WTC11 (cell line): Measurements from ENCODE around the gene TMF1. TPM values are rescaled to one million over a fixed set of nuclear protein-coding genes. Genes with fewer than 3 reads are reported as not detected.

Source experiments
- ATAC-seq: fragments of 200-7000 bp; cut with Tn5 transposase; 2 replicates; pipeline ENCODE4 v1.10.0; 2021; ENCODE audit warnings: mild to moderate bottlenecking, moderate library complexity
- Bru-seq: library from RNA; stranded (reverse); fragments of 400-500 nt; gene quantifications from one replicate; lab custom pipeline; 2021; lab: Mats Ljungman, UMichigan
- CTCF ChIA-PET: fragments of 300-600 bp; sonication (Branson Sonifier 250); formaldehyde crosslinking; loops from one replicate; lab custom pipeline; 2021; ENCODE audit warnings: antibody characterized with exemption; lab: Charles Lee
- POLR2A ChIA-PET: fragments of 350-600 bp; sonication (Branson Sonifier 250); formaldehyde crosslinking; loops from one replicate; lab custom pipeline; 2021; ENCODE audit warnings: antibody characterized with exemption; lab: Charles Lee
- DNase-seq: peaks from one replicate; pipeline ENCODE4 v3.0.0; 2021; ENCODE audit warnings: low spot score
- H3K27ac Mint-ChIP-seq: 2 replicates; pipeline ENCODE4 v1.8.0; 2021; ENCODE audit warnings: mixed read lengths
- H3K27me3 Mint-ChIP-seq: 2 replicates; pipeline ENCODE4 v1.8.0; 2021; ENCODE audit warnings: low read depth, mild to moderate bottlenecking, moderate library complexity, mixed read lengths
- H3K36me3 Mint-ChIP-seq: 2 replicates; pipeline ENCODE4 v1.8.0; 2021; ENCODE audit warnings: mixed read lengths
- H3K4me1 Mint-ChIP-seq: 2 replicates; pipeline ENCODE4 v1.8.0; 2022; ENCODE audit warnings: mixed read lengths
- H3K4me3 Mint-ChIP-seq: 2 replicates; pipeline ENCODE4 v1.8.0; 2021; ENCODE audit warnings: mild to moderate bottlenecking, moderate library complexity, mixed read lengths
- H3K9me3 Mint-ChIP-seq: 2 replicates; pipeline ENCODE4 v1.8.0; 2021; ENCODE audit warnings: mixed read lengths
- CREB1 ChIP-seq: sonication (generic); formaldehyde crosslinking; IDR thresholded peaks from 2 replicates; pipeline ENCODE4 v1.8.0; 2023; ENCODE audit warnings: mild to moderate bottlenecking, missing genetic modification reagents
- CREM ChIP-seq: sonication (generic); formaldehyde crosslinking; IDR thresholded peaks from 2 replicates; pipeline ENCODE4 v1.8.1; 2022; ENCODE audit warnings: mild to moderate bottlenecking, missing genetic modification reagents, moderate library complexity
- ELF4 ChIP-seq: sonication (generic); formaldehyde crosslinking; IDR thresholded peaks from 2 replicates; pipeline ENCODE4 v1.8.1; 2022; ENCODE audit warnings: low read depth, mild to moderate bottlenecking, moderate library complexity, missing genetic modification reagents
- ETV6 ChIP-seq: sonication (generic); formaldehyde crosslinking; IDR thresholded peaks from 2 replicates; pipeline ENCODE4 v1.8.1; 2022; ENCODE audit warnings: mild to moderate bottlenecking, missing genetic modification reagents
- FOXK1 ChIP-seq: sonication (generic); formaldehyde crosslinking; IDR thresholded peaks from 2 replicates; pipeline ENCODE4 v1.8.0; 2022; ENCODE audit warnings: mild to moderate bottlenecking, moderate library complexity, missing genetic modification reagents
- NR1H2 ChIP-seq: sonication (generic); formaldehyde crosslinking; IDR thresholded peaks from 2 replicates; pipeline ENCODE4 v1.9.0; 2021; ENCODE audit warnings: mild to moderate bottlenecking, moderate library complexity, missing genetic modification reagents
- RELA ChIP-seq: sonication (generic); formaldehyde crosslinking; IDR thresholded peaks from 2 replicates; pipeline ENCODE4 v1.8.1; 2022; ENCODE audit warnings: missing genetic modification reagents, mild to moderate bottlenecking, borderline replicate concordance
- SMAD3 ChIP-seq: sonication (generic); formaldehyde crosslinking; IDR thresholded peaks from 2 replicates; pipeline ENCODE4 v1.8.0; 2022; ENCODE audit warnings: missing genetic modification reagents, mild to moderate bottlenecking, borderline replicate concordance
- ZNF138 ChIP-seq: sonication (generic); formaldehyde crosslinking; conservative IDR thresholded peaks from 2 replicates; pipeline ENCODE4 v1.8.1; 2022; ENCODE audit warnings: mild to moderate bottlenecking, moderate library complexity, missing genetic modification reagents
- ZNF263 ChIP-seq: sonication (generic); formaldehyde crosslinking; IDR thresholded peaks from 2 replicates; pipeline ENCODE4 v1.8.1; 2022; ENCODE audit warnings: low read depth, mild to moderate bottlenecking, moderate library complexity, missing genetic modification reagents
- long read RNA-seq, 3 experiments: library from RNA in 1 of 3; library from capped mRNA in 1 of 3; library from polyadenylated mRNA in 1 of 3; unstranded in 2 of 3; stranded (forward) in 1 of 3; transcript quantifications; one replicate each; pipeline ENCODE4 v2.0.0, GENCODE V29; 2021
- total RNA-seq: library from RNA; stranded (reverse); gene quantifications from 3 replicates; pipeline ENCODE4 v1.2.3, GENCODE V29; 2021
- TF ChIP-seq, protein P1 (sequence below): fragments of 250-450 bp; sonication (Bioruptor Pico); IDR thresholded peaks from 2 replicates; pipeline ENCODE4 v1.9.0; 2021; ENCODE audit warnings: mild to moderate bottlenecking
- TF ChIP-seq, protein P2 (sequence below): fragments of 250-450 bp; sonication (Bioruptor Pico); IDR thresholded peaks from 2 replicates; pipeline ENCODE4 v1.8.0; 2021; ENCODE audit warnings: mild to moderate bottlenecking
- TF ChIP-seq, protein P3 (sequence below): sonication (generic); formaldehyde crosslinking; IDR thresholded peaks from 2 replicates; pipeline ENCODE4 v1.8.0; 2022; ENCODE audit warnings: mild to moderate bottlenecking, missing genetic modification reagents
- TF ChIP-seq, protein P4 (sequence below): sonication (generic); formaldehyde crosslinking; IDR thresholded peaks from 2 replicates; pipeline ENCODE4 v1.8.0; 2022; ENCODE audit warnings: mild to moderate bottlenecking, missing genetic modification reagents
- TF ChIP-seq, protein P5 (sequence below): sonication (generic); formaldehyde crosslinking; IDR thresholded peaks from 2 replicates; pipeline ENCODE4 v1.8.1; 2023; ENCODE audit warnings: mild to moderate bottlenecking, moderate library complexity, missing genetic modification reagents
- TF ChIP-seq, protein P6 (sequence below): sonication (generic); formaldehyde crosslinking; conservative IDR thresholded peaks from 2 replicates; pipeline ENCODE4 v1.8.1; 2022; ENCODE audit warnings: mild to moderate bottlenecking, missing genetic modification reagents
- TF ChIP-seq, protein P7 (sequence below): sonication (generic); formaldehyde crosslinking; IDR thresholded peaks from 2 replicates; pipeline ENCODE4 v1.8.0; 2022; ENCODE audit warnings: mild to moderate bottlenecking, missing genetic modification reagents
- TF ChIP-seq, protein P8 (sequence below): sonication (generic); formaldehyde crosslinking; IDR thresholded peaks from 2 replicates; pipeline ENCODE4 v1.8.1; 2022; ENCODE audit warnings: low read depth, mild to moderate bottlenecking, moderate library complexity, missing genetic modification reagents, borderline replicate concordance
- TF ChIP-seq, protein P9 (sequence below): sonication (generic); formaldehyde crosslinking; IDR thresholded peaks from 2 replicates; pipeline ENCODE4 v1.8.1; 2023; ENCODE audit warnings: mild to moderate bottlenecking, missing genetic modification reagents, moderate library complexity
- TF ChIP-seq, protein P10 (sequence below): sonication (generic); formaldehyde crosslinking; IDR thresholded peaks from 2 replicates; pipeline ENCODE4 v1.8.0; 2023; ENCODE audit warnings: missing genetic modification reagents

TMF1 gene, protein sequence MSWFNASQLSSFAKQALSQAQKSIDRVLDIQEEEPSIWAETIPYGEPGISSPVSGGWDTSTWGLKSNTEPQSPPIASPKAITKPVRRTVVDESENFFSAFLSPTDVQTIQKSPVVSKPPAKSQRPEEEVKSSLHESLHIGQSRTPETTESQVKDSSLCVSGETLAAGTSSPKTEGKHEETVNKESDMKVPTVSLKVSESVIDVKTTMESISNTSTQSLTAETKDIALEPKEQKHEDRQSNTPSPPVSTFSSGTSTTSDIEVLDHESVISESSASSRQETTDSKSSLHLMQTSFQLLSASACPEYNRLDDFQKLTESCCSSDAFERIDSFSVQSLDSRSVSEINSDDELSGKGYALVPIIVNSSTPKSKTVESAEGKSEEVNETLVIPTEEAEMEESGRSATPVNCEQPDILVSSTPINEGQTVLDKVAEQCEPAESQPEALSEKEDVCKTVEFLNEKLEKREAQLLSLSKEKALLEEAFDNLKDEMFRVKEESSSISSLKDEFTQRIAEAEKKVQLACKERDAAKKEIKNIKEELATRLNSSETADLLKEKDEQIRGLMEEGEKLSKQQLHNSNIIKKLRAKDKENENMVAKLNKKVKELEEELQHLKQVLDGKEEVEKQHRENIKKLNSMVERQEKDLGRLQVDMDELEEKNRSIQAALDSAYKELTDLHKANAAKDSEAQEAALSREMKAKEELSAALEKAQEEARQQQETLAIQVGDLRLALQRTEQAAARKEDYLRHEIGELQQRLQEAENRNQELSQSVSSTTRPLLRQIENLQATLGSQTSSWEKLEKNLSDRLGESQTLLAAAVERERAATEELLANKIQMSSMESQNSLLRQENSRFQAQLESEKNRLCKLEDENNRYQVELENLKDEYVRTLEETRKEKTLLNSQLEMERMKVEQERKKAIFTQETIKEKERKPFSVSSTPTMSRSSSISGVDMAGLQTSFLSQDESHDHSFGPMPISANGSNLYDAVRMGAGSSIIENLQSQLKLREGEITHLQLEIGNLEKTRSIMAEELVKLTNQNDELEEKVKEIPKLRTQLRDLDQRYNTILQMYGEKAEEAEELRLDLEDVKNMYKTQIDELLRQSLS
- total RNA-seq (18.8 to 23.9 TPM (median 20.6 TPM) in 3 replicates), Bru-seq, nascent RNA (percentile 84 among the genes with signal in this experiment)
- long read RNA-seq, experiment 1, full-length matches to known transcripts = 63 of 84 reads
- long read RNA-seq, experiment 1, partial matches to known transcripts = 11 of 84 reads
- long read RNA-seq, experiment 1, other reads (novel, unspliced or antisense) = 10 of 84 reads
- long read RNA-seq, experiment 2, full-length matches to known transcripts = 8 of 29 reads
- long read RNA-seq, experiment 2, partial matches to known transcripts = 7 of 29 reads
- long read RNA-seq, experiment 2, other reads (novel, unspliced or antisense) = 14 of 29 reads
- long read RNA-seq, experiment 3, partial matches to known transcripts = 4 of 4 reads
- long read RNA-seq, experiment 3, other reads (novel, unspliced or antisense) = 0 of 4 reads

DNA sequence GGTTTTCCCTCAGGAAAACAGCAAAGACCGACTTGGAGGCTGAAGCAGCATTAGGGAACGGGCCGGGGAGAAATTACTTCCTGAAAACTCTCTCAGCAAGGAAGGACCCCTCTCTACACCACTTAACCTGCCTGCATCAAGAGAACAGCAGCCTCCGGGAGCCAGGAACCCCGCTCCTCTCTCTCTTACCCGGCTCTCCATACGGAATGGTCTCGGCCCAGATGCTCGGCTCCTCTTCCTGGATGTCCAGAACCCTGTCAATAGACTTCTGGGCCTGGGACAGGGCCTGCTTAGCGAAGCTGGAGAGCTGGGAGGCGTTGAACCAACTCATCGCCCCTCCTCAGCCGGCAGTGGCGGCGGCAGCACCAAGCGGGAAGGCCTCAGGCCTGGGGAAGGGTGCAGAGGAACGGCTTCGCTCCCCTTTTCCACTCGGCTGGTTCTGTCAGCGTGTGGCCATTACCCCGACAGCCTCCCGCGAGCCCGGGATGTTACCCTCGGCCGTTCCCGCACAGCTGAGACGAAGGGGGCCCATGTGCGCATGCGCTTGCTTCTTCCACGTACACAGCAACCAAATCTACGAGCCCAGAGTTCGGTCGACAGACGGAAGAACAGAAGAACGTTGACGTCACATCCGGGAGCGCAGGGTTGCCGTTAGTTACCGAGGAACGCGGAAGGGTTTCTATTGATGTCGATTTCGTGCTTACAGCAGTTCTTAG lies at the start of gene TMF1:
TMF1 (minus strand) TSS at position 578 of the 716 bp plus-strand sequence; CDS start at position 331, 247 bp downstream.
- no peaks in the 10 kb centered on the region for H3K9me3 Mint-ChIP-seq
- ATAC-seq (peak; percentile 90), DNase-seq (peak; percentile 95)
- H3K4me1 Mint-ChIP-seq = peaks cover 15% of the 10 kb centered on the region
- no peaks in the 10 kb centered on the region for H3K27me3 Mint-ChIP-seq
- H3K4me3 Mint-ChIP-seq = peak within 1 kb of the TSS; percentile 98
- peaks cover 24% of the 10 kb centered on the region for H3K36me3 Mint-ChIP-seq
- H3K27ac Mint-ChIP-seq = peak within 1 kb of the TSS; percentile 98
- ChIA-PET CTCF (interaction anchor here (1.3 kb wide), 1 partner anchor 38 kb away, joined by 6 read pairs; the partner anchor contains the start of gene EOGT), POLR2A (interaction anchor here (0.7 to 1.4 kb wide), 2 partner anchors 30 to 39 kb away, joined by 3 to 7 read pairs; partner anchors contain the start of gene EOGT)
- TF ChIP-seq, protein P1, sequence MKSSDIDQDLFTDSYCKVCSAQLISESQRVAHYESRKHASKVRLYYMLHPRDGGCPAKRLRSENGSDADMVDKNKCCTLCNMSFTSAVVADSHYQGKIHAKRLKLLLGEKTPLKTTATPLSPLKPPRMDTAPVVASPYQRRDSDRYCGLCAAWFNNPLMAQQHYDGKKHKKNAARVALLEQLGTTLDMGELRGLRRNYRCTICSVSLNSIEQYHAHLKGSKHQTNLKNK (CRISPR knock-in tag) = no peak
- no peak for TF ChIP-seq RELA (CRISPR knock-in tag)
- TF ChIP-seq, protein P2, sequence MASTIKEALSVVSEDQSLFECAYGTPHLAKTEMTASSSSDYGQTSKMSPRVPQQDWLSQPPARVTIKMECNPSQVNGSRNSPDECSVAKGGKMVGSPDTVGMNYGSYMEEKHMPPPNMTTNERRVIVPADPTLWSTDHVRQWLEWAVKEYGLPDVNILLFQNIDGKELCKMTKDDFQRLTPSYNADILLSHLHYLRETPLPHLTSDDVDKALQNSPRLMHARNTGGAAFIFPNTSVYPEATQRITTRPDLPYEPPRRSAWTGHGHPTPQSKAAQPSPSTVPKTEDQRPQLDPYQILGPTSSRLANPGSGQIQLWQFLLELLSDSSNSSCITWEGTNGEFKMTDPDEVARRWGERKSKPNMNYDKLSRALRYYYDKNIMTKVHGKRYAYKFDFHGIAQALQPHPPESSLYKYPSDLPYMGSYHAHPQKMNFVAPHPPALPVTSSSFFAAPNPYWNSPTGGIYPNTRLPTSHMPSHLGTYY (CRISPR knock-in tag) = no peak
- TF ChIP-seq ZNF263 = no peak
- TF ChIP-seq CREM (CRISPR knock-in tag) = peak; percentile 94
- 0 out of 2 replicates have a peak, but pooled peaks have one; percentile 39 for TF ChIP-seq CREB1 (CRISPR knock-in tag)
- TF ChIP-seq, protein P3, sequence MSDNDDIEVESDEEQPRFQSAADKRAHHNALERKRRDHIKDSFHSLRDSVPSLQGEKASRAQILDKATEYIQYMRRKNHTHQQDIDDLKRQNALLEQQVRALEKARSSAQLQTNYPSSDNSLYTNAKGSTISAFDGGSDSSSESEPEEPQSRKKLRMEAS (CRISPR knock-in tag) = peak; percentile 64
- peak; percentile 92 for TF ChIP-seq FOXK1 (CRISPR knock-in tag)
- TF ChIP-seq, protein P4, sequence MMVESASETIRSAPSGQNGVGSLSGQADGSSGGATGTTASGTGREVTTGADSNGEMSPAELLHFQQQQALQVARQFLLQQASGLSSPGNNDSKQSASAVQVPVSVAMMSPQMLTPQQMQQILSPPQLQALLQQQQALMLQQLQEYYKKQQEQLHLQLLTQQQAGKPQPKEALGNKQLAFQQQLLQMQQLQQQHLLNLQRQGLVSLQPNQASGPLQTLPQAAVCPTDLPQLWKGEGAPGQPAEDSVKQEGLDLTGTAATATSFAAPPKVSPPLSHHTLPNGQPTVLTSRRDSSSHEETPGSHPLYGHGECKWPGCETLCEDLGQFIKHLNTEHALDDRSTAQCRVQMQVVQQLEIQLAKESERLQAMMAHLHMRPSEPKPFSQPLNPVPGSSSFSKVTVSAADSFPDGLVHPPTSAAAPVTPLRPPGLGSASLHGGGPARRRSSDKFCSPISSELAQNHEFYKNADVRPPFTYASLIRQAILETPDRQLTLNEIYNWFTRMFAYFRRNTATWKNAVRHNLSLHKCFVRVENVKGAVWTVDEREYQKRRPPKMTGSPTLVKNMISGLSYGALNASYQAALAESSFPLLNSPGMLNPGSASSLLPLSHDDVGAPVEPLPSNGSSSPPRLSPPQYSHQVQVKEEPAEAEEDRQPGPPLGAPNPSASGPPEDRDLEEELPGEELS (CRISPR knock-in tag) = no peak; the same call in 1 of the 2 replicates
- TF ChIP-seq, protein P5, sequence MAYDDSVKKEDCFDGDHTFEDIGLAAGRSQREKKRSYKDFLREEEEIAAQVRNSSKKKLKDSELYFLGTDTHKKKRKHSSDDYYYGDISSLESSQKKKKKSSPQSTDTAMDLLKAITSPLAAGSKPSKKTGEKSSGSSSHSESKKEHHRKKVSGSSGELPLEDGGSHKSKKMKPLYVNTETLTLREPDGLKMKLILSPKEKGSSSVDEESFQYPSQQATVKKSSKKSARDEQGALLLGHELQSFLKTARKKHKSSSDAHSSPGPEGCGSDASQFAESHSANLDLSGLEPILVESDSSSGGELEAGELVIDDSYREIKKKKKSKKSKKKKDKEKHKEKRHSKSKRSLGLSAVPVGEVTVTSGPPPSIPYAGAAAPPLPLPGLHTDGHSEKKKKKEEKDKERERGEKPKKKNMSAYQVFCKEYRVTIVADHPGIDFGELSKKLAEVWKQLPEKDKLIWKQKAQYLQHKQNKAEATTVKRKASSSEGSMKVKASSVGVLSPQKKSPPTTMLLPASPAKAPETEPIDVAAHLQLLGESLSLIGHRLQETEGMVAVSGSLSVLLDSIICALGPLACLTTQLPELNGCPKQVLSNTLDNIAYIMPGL (CRISPR knock-in tag) = 0 out of 2 replicates have a peak, but pooled peaks have one; percentile 21
- no peak for TF ChIP-seq NR1H2 (CRISPR knock-in tag)
- TF ChIP-seq ELF4 (CRISPR knock-in tag) = no peak
- TF ChIP-seq, protein P6, sequence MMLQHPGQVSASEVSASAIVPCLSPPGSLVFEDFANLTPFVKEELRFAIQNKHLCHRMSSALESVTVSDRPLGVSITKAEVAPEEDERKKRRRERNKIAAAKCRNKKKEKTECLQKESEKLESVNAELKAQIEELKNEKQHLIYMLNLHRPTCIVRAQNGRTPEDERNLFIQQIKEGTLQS = no peak
- TF ChIP-seq, protein P7, sequence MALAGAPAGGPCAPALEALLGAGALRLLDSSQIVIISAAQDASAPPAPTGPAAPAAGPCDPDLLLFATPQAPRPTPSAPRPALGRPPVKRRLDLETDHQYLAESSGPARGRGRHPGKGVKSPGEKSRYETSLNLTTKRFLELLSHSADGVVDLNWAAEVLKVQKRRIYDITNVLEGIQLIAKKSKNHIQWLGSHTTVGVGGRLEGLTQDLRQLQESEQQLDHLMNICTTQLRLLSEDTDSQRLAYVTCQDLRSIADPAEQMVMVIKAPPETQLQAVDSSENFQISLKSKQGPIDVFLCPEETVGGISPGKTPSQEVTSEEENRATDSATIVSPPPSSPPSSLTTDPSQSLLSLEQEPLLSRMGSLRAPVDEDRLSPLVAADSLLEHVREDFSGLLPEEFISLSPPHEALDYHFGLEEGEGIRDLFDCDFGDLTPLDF = no peak
- TF ChIP-seq SMAD3 (CRISPR knock-in tag) = no peak
- no peak for TF ChIP-seq ZNF138 (CRISPR knock-in tag)
- peak; percentile 60; the same call in 1 of the 2 replicates for TF ChIP-seq ETV6
- TF ChIP-seq, protein P8, sequence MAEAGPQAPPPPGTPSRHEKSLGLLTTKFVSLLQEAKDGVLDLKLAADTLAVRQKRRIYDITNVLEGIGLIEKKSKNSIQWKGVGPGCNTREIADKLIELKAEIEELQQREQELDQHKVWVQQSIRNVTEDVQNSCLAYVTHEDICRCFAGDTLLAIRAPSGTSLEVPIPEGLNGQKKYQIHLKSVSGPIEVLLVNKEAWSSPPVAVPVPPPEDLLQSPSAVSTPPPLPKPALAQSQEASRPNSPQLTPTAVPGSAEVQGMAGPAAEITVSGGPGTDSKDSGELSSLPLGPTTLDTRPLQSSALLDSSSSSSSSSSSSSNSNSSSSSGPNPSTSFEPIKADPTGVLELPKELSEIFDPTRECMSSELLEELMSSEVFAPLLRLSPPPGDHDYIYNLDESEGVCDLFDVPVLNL (CRISPR knock-in tag) = no peak
- TF ChIP-seq, protein P9, sequence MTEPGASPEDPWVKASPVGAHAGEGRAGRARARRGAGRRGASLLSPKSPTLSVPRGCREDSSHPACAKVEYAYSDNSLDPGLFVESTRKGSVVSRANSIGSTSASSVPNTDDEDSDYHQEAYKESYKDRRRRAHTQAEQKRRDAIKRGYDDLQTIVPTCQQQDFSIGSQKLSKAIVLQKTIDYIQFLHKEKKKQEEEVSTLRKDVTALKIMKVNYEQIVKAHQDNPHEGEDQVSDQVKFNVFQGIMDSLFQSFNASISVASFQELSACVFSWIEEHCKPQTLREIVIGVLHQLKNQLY (CRISPR knock-in tag) = no peak
- TF ChIP-seq, protein P10, sequence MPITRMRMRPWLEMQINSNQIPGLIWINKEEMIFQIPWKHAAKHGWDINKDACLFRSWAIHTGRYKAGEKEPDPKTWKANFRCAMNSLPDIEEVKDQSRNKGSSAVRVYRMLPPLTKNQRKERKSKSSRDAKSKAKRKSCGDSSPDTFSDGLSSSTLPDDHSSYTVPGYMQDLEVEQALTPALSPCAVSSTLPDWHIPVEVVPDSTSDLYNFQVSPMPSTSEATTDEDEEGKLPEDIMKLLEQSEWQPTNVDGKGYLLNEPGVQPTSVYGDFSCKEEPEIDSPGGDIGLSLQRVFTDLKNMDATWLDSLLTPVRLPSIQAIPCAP (CRISPR knock-in tag) = peak; percentile 51; the same call in 1 of the 2 replicates
